Sigmoid colon (tissue), 4 donors: Measurements from ENCODE around the gene BANK1.

ENCODE experiments used
- EP300 ChIP-seq, 4 donors: sonication (generic); formaldehyde crosslinking; IDR thresholded peaks; one replicate each; pipeline ENCODE4 v1.6.1; 2017; ENCODE audit warnings: antibody characterized with exemption in 4 of 4
- POLR2A ChIP-seq, 2 donors: fragments of 450-650 bp; IDR thresholded peaks; one replicate each; pipeline ENCODE4 v1.6.1; 2016; ENCODE audit warnings: antibody characterized with exemption in 2 of 2, mild to moderate bottlenecking in 2 of 2, moderate library complexity in 2 of 2
- POLR2AphosphoS5 ChIP-seq, 4 donors: sonication (generic); formaldehyde crosslinking; IDR thresholded peaks; one replicate each; pipeline ENCODE4 v1.6.1; 2017; ENCODE audit warnings: antibody characterized with exemption in 4 of 4
- TF ChIP-seq, protein P1 (sequence below), 4 experiments: fragments of 450-650 bp in 3 of 4; fragments of 200-600 bp in 1 of 4; IDR thresholded peaks; one replicate each; pipeline ENCODE4 v1.5.1; 2016 to 2019; ENCODE audit warnings: antibody characterized with exemption in 4 of 4, mild to moderate bottlenecking in 3 of 4, moderate library complexity in 2 of 4

DNA sequence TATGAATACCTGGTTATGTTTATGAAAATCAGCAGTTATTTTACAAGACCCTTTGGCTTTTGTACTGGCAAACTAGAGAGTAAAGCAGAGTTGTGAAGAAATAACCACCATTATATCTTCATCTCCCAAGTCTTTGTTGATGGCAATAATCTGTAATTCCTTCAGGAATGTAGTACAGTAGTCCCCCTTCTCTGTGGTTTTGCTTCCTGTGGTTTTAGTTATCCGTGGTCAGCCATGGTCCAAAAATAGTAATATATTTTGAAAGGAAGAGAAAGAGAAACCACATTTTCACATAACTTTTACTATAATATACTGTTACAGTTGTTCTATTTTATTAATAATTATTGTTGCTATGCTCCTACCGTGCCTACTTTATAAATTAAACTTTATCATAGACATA, 27.8 kb downstream of the BANK1 start:
- TF ChIP-seq, protein P1, sequence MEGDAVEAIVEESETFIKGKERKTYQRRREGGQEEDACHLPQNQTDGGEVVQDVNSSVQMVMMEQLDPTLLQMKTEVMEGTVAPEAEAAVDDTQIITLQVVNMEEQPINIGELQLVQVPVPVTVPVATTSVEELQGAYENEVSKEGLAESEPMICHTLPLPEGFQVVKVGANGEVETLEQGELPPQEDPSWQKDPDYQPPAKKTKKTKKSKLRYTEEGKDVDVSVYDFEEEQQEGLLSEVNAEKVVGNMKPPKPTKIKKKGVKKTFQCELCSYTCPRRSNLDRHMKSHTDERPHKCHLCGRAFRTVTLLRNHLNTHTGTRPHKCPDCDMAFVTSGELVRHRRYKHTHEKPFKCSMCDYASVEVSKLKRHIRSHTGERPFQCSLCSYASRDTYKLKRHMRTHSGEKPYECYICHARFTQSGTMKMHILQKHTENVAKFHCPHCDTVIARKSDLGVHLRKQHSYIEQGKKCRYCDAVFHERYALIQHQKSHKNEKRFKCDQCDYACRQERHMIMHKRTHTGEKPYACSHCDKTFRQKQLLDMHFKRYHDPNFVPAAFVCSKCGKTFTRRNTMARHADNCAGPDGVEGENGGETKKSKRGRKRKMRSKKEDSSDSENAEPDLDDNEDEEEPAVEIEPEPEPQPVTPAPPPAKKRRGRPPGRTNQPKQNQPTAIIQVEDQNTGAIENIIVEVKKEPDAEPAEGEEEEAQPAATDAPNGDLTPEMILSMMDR (IDR thresholded peaks at IDR 0.05) = no peak
- TF ChIP-seq EP300 (IDR thresholded peaks at IDR 0.05) = no peak
- TF ChIP-seq POLR2AphosphoS5 (IDR thresholded peaks at IDR 0.05) = no peak
- no peak for TF ChIP-seq POLR2A (IDR thresholded peaks at IDR 0.05)
